Stimulated activated CD4-positive, alpha-beta T cell treated with anti-CD3 and anti-CD28 coated beads, Interleukin-15, amount 100 ng/mL, for 24 hours (primary cell): ENCODE measurements around the gene SNAP23.

Experiments
- DNase-seq: peaks from one replicate; pipeline ENCODE4 v3.0.0-alpha.2; 2020

Gene SNAP23

DNA sequence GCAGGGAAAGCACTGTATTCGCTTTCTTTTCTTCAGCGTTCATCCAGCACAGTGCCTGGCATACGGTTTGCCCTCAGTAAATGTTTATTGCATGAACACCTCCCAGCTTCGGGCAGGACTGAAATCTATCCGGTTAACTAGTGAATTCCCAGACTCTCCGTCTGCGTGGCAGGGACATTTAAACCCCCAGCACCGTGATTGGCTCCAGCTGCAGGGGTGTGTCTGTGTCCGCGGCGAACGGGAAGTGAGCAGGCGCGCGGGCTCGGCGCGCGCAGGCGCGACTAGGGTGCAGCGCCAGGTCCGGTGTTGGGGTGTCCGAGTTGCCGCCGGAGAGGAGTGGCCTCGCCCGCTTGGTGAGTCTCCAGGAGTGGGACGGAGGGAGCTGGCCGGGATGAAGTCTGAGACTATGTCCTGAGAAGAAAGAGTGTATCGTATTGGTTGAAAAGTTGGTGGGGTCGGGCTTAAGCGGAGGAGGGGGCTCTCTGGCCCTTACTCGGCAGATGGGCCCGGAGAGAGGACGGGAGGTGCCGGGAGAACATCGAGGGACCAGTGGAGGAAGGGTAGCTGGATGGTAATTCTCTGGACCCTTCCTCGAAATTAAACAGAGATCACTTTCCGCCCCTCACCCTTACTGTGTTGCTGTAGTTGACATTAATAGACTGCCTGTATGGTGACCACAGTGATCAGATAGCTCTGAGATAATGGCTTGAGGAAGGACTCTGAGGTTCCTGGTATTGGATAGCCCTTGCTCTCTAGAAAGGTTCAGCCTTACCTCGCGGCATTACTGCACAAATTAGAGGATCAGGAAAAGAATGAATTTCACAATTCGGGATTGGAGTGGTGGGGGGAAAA, at the start of gene SNAP23:
SNAP23 (plus strand) TSS at position 274 of the 852 bp plus-strand sequence. CDS start 16,213 bp downstream, outside the sequence.
- peak; percentile 88 for DNase-seq

DNA sequence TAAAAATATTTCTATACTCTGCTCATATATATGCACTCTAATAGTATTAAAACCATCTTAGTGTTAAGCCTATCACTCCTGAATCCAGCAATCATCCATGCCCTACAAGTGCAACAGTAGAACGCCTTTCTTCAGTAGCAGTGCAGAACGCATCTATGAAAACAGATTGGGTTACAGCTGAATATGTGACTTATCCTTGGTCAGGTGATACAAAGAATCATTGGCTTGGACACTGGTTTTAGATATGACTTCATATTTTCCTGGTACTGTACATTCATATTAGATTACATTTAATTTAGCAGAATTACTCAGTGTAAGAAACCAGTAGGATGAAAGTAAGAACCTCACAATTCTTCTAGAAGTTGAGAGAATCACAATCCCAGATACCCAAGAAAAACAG, 47.8 kb upstream of the SNAP23 start:
- DNase-seq: no peak

DNA sequence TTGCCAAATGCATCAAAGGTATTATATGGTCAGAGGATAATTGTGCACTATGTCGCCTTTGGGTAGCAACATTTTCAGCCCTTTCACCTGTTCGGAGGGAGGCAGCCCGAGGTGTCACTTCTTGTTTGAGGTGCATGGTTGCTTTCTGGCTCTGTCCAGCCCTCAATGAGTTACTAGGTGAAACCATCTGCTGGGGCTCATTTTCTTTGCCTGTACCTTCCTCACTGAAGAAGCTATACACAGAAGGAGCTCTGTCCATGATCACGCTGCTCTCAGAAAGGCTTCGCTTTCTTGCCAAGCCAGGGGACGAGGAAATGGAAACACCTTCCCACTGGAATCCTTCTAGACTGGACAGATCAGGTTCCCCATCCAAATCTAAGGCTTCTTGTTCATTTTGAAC, 47.2 kb upstream of the SNAP23 start:
- DNase-seq: no peak

DNA sequence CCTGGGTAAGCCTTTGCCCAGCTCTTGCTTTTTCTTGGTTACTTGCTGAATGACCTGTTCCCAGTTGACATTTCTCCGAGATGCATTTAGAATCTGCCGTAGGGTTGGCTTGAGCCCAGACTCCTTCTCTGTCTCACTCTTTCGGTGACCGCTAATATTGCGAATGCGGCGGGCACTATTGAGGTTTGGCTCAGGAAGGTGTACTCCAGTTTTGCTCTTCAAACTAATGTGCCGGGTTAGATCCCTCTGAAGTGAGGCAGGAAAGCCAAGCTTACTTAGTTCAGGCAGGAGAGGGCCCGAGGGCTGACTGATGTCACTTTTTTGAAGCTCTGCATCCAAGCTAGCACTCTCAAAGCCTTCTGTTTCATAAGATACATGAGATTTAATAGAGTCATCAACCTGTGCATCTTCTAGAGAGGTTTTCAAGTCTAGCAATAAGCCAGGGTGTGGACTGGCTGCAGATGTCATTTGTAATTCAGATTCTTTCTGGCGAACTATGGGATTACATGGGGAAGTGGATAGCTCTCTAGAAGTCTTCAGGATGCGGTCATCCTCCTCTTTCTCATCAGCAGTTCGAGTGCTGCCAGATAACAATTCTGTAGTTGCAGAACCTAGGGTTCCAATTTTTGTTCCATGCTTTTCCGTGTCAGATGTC, 45.5 kb upstream of the SNAP23 start:
- DNase-seq: no peak

DNA sequence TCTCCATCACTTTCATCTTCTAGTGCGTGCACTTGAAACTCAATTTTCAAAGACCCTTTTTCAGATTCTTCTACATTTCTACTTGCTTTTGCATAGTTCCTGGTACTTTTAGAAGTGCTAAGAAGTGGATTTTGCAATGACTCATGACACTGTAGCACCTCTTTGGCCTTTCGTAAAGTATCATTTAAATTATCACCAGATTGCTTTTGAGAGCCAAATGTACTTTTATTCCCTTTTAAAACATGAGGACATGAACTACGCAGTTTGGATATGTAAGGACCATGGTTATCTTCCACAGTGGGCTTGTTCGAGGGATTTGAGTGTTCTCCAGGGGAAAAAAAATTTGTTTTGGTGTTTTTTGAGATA, 45.0 kb upstream of the SNAP23 start:
- no peak for DNase-seq

DNA sequence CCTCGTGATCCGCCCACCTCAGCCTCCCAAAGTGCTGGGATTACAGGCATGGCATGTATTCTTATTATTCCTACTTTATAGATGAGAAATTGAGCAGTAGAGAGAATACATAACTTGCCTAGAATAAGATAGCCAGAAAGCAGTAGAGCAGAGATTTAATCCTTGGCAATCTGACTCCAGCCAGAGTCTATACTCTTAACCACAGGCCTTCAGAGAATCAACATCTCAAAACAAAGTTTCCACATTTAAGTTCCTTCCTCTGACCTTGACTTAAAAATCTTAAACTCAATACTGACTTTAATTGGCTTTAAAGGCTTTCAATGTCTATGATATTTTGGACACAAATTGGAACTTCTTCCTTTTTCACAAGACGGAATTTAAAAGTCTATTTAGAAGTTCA, 41.6 kb upstream of the SNAP23 start:
- DNase-seq: no peak

DNA sequence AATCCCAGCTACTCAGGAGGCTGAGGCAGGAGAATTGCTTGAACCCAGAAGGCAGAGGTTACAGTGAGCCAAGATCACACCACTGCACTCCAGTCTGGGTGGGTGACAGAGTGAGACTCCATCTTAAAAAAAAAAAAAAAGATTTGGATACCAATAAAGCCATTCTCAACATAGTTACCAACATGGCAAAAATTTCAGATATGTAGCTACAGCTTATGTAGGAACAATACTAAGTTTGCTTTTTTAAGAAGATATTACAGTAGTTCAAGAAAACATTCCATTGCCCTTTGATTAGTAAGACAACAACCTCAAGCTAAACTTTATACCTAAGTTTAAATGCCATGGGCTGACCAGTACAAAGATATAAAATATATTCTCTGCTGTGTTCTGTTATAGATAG, 38.9 kb upstream of the SNAP23 start:
- DNase-seq: no peak

DNA sequence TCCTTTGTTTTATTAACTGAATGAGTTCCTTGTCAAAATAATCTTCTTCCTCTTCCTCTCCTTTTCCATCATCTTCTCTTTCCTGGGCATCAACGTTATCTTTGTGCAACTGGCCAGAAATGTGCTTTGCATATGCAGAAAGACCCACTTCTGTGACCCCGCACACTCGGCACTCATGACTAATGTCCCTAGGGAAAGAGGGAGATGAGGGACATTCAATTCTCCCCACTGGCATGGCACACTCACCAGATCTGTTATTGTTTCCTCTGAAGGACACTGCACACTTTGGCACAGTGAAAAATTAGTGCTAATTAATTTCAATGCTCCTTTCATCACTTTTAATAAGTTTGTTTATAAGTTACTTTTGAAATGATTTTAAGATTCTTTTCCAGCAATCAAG, 38.5 kb upstream of the SNAP23 start:
- no peak for DNase-seq

DNA sequence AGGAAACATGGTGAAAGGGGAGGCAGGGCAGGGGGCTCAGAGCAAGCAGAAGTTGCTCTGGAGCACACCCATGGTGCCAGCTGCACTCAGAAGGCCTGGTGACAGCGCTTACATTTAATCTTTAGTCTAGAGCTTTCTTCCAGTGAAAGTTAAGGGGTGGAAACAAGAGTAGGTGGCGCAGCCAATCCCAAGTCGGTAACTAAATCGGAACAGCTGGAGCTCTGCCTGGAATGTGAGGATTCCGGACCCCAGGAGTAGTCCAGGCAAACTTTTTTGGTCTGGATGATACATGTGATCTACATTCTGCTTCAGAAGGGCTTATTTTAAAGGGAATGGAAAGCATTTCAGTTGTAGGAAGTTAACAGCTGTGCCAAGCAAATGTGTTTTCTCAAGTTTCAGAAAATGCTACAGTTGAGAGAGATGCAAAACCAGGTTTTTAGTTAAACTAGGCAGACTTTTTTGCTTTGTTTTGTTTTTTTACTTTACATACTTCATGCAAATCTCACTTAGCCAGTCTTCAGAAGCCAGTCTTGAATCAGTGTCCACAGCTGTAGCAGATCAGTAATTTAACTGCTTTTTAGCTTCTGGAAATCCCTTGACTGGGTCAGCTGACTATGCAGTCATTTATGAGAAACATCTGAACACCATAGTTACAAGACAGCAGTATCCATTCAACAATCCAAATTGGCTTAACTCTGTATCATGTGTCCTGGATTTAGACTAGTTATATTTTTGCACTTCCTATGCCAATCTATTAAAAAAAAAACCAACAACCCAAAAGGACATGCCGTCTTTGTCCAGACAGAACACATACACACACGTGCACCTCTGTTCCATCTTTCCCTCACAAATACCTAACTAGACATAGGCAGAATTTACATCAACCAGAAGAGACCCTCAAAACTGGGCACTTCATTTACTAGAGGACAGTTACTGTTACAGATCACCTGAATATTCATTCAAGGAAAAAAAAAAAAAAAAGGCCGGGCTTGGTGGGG, 37.7 kb upstream of the SNAP23 start:
- DNase-seq: no peak

DNA sequence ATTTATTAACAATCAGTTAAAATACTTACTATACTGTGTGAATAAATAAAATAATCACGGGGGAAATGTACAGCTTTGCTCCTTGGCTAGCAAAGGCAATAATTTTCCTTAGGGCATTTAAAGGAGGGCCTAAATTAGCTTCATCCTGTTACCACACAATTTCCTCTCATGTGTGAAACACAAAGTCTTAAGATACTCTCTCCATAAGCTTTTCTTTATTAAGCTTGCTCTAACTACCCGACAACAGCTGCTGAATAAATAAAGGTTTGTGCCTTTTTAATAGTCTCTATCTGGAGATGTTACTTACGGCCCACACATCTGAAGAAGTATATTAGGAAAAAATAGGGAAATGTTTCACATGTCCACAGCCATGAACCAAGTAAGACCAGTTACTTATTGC, 34.2 kb upstream of the SNAP23 start:
- DNase-seq: no peak

DNA sequence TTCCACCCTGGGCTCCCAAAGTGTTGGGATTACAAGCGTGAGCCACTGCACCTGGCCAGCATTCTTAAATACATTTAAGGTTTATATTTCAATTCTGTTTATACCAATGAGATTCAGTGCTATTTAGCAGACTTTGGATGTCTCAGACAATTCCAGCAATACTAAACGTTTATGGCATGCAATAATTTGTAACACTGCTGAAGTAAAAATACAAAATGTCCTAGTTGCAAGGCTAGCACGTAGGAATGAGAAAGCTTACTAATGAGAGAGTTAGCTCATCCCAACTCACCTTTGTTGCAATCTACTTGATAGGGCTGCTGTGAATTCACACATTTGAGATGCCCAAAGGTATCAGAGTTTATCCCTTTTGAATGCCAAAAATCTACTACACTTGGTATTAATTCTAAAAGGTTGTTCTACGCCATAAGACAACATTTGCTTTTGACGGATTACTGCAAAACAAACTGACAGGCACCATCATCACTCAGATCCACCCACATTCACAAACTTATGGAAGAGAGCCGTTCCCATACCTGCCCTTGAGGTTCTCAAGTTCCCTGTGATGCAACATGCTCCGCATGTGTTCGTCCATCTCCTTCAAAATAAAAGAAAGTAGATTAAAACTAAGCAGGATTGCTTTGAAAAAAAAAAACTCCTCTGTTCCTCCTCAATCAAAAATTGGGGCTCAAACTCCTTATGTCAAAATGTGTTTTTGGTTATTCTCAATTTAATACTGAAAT, 29.7 kb upstream of the SNAP23 start:
- no peak for DNase-seq

DNA sequence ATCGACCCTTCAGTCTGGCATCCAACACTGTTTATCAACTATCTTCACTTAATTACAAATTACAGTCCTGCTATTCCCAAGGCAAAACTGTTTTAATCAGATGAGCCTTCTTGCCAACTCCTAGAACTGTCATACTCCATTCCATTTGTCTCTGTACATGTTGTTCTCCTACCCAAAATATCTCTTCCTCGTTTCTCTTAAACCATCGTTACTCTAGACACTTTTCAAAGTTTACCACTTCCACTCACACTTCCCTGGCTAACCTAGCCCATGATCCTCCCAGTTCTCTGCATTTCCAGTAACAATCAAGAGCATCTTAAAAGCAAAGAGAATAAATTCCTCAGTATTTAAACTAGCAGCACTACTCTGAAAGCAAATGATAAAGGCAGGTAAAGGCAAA, 24.4 kb upstream of the SNAP23 start:
- DNase-seq: no peak

DNA sequence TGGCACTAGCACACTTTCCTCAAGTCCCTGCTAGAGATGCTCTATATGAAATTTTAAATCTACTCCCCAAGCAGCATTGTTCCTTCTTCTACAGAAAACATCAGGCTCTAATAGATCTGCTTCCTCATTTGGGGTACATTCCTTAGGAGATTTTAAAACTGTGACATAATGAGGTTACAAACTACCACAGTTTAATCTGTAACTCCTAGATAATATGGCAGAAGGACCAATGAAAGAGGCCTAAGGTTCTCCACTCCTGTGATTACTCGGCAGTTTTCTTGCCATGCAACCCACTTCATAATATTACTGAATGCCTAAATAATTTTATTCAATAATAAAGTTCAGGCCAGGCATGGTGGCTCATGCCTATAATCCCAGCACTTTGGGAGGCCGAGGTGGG, 20.6 kb upstream of the SNAP23 start:
- DNase-seq: no peak

DNA sequence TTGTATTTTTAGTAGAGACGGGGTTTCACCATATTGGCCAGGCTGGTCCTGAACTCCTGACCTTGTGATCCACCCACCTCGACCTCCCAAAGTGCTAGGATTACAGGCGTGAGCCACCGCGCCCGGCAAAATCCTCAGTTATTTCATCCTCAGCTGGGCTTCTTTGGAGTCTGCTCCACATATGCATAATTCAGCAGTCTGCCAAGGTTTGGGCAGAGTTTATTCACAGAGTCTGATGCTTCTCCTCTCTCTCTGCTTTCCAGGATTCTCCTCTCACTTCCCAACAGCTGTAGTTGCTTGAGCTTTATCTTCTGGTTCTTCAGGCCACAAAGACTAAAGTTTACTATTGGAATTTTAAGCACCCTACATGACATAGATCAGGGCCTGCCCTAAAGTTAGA, 12.7 kb upstream of the SNAP23 start:
- no peak for DNase-seq

DNA sequence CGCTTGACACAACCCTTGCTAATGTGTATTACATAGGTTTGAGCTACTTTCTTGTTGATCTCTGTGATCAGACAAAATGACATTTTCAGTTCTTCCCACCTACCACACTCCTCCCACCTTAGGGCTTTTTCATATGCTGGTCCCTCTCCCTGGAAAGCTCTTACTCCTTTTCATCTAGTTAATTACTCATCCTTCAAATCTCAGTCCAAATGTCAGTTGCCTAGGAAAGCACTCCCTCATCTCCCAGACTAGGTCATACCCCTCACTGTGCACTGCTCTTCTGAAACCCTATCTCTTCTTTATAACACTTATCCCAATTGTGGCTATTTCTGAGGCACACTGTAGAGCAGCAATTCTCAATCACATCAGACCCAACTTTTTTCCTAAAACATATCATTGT, 11.8 kb upstream of the SNAP23 start:
- DNase-seq: no peak

DNA sequence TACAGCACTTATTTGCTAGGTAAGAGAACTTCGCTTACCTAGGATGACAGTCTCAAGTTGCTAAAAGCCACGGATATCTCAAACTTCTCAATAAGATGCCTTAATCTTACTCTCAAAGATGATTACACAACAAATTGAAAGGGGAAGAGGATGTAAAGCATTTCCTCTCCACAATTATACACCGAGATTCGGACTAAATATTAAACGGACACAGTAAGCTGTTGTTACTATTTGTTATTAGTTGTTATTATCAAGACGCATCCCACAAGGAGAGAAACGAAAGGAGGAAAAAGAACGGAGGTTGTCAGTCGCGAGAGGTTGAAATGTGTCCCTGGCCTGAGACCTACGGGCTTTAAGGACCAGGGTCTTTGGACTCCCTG, 5.2 kb upstream of the SNAP23 start:
- DNase-seq: no peak

DNA sequence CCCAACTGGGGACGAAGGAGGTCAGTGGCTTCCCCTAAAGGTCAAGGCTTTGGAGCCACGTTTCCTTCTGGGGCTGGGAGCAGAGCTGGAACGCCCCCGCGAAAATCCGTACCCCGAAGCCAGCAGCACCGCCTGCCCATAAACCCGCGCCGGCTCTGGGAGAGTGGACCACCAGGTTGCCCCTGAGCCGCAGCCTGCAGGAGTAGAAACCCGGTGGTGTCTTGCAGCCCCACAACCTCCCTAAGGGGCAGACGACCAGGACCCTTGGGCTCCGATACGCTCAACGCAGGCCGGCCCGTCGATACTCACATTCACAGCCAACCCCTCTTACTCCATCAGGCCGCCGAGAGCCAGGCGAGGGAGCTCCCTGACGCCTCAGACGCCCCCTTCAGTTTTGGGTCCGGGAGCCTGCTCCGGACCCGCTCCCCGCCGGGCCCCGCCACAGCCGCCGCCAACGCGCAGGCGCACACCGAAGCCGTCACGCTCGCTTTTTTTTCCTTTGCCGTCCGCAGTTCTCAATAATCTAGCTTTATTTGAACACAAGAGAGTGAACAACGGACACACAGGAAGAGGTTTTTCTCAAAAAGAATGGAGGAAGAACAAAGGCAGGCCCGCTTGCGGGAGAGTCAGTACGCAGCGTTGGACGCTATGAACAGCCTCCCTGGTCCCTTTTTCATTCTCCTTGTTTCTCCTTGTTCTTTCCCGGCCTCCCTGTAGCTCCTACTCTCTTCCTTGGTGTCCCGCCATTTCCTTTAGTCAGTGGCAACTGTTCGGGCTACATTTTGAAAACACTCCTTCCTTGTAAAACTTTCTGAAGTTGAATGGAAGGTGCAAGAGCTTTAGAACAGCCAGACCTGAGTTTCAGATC, 4.5 kb upstream of the SNAP23 start, which contains the start of gene ZNF106:
ZNF106 (minus strand) TSS at position 471 of the 868 bp plus-strand sequence. CDS start 18,852 bp downstream, outside the sequence.
- peak; percentile 88 for DNase-seq

DNA sequence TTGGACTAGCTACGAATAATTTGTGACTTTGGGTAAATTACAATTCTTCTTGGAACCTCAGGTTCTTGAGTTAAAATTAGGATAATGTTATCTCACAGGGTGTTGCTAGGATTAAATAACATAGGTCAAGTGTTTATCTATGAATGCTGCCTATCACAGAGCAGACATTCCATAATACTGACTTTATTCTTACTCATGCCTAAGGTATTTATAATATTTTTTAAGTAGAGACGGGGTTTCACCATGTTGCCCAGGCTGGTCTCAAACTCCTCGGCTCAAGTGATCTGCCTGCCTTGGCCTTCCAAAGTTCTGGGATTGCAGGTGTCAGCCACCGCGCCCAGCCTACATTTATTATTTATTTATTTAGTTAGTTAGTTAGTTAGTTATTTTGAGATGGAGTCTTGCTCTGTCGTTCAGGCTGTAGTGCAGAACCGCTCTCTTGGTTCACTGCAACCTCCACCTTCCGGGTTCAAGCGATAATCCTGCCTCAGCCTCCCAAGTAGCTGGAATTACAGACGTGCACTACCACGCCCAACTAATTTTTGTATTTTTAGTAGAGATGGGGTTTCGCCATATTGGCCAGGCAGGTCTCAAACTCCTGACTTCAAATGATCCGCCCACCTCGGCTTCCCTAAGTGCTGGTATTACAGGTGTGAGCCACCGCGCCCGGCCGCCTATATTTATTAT, 3.8 kb upstream of the SNAP23 start:
- DNase-seq: no peak

DNA sequence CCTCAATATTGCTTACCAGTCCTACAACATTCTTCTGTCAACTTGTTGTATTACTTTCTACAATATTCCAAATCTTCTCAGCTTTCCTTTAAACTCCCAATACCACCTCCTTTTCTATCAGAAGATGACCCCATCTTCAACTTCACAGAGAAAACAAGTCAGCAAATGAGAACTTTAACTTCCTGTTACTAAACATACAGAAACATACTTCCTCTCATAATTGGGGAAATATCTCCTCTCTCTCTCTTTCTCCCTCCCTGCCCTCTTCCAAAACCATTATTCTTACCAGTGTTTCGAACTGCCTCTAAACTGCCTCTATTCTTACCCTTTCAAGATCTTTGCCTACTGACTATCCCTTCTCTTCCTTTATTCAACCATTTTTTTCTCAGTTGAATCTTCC, 1.8 kb upstream of the SNAP23 start:
- DNase-seq: no peak

DNA sequence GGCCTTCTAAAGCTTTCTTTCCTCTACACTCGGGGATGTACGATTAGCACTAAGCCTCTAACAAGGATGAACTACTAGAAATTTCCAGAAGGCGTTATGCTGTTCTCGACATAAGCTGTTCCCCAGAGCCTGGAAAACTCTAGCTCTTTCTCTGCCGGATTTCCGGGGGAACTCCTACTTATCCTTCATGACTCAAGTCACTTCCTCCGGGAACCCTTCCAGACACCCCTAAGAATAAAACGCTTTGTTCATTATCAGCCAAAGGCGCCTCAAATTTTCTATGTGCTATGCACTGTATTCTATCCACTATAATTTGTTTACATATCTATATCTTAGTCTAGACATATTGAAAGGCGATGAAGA, 455 bp upstream of the SNAP23 start:
- no peak for DNase-seq
